ENCODE data around the gene PDE9A.
A peak's percentile ranks its signal among the peaks of the same experiment; 100 is the strongest.

PDE9A gene

DNA sequence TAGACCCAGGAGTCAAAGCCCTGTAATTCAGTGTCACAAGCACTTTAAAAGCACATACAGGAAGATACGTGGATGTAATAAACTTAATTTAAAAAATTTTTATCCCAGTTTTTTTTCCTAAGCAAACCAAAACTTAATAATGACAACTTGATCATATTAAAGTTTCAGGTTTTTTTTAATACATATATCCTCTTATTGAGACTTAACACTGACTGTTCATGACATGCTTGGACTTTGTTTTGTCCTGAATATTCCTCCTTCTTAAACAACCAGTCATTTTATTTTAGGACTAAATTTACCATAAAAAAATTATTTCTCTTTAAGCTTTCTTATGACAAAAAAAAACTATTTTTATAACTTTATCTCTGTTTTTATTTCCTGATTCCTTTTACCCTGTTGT is 161.8 kb downstream of the PDE9A start:
- Histone ChIP-seq H3K27ac (no peak overlapping the region), H3K79me2 (ENCODE audit: insufficient read depth, low read depth) (no peaks in the 10 kb centered on the region), H3K4me3 (IDR thresholded peaks at IDR 0.05; ENCODE audit: insufficient read depth, low read depth, low read length) (no peak overlapping the region), H2AFZ (ENCODE audit: low read depth) (no peak overlapping the region), H3K4me1 (ENCODE audit: low read depth, poor library complexity, severe bottlenecking) (no peaks in the 10 kb centered on the region), H4K20me1 (ENCODE audit: insufficient read depth) (no peaks in the 10 kb centered on the region), H3K9ac (no peak overlapping the region), H3K4me2 (no peak overlapping the region), H3K36me3 (ENCODE audit: insufficient read depth) (no peaks in the 10 kb centered on the region), H3K27me3 (ENCODE audit: insufficient read depth, low read depth) (no peaks in the 10 kb centered on the region)
- TF ChIP-seq CTCF (conservative IDR thresholded peaks at IDR 0.05; ENCODE audit: low read depth, low read length) = no peak

DNA sequence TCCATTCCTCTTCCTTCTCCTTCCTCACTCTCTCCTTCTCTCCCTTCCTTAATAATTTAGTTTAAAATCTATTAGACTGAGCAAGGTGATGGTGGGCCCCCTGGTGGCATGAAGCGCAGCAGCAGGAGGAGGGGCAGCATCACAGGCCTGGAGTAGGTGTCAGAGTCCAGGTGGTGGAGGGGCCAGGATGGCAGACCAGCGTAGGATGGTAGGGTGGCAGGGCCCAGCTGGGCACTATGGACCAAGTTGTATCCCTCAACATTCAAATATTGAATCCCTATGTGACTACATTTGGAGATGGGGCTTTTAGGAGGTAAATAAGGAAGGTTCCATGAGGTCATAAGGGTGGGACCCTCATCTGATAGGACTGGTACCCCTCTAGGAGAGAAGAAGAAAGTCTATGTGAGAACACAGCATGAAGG is 164.9 kb downstream of the PDE9A start:
- no peak overlapping the region for H3K4me2 ChIP-seq
- no peaks in the 10 kb centered on the region for H3K4me1 ChIP-seq (ENCODE audit: low read depth, poor library complexity, severe bottlenecking)
- H4K20me1 ChIP-seq (ENCODE audit: insufficient read depth) = no peaks in the 10 kb centered on the region
- no peak overlapping the region for H3K9ac ChIP-seq
- no peak overlapping the region for H3K4me3 ChIP-seq (IDR thresholded peaks at IDR 0.05; ENCODE audit: insufficient read depth, low read depth, low read length)
- H3K27ac ChIP-seq = no peak overlapping the region
- no peaks in the 10 kb centered on the region for H3K27me3 ChIP-seq (ENCODE audit: insufficient read depth, low read depth)
- no peaks in the 10 kb centered on the region for H3K79me2 ChIP-seq (ENCODE audit: insufficient read depth, low read depth)
- H3K36me3 ChIP-seq (ENCODE audit: insufficient read depth) = no peaks in the 10 kb centered on the region
- peak; percentile 79 for TF ChIP-seq CTCF (conservative IDR thresholded peaks at IDR 0.05; ENCODE audit: low read depth, low read length)
- H2AFZ ChIP-seq (ENCODE audit: low read depth) = no peak overlapping the region

- H4K20me1 ChIP-seq (ENCODE audit: insufficient read depth) = no peaks in the 10 kb centered on the region
- no peaks in the 10 kb centered on the region for H3K27me3 ChIP-seq (ENCODE audit: insufficient read depth, low read depth)
- H3K79me2 ChIP-seq (ENCODE audit: insufficient read depth, low read depth) = no peaks in the 10 kb centered on the region
- no peaks in the 10 kb centered on the region for H3K36me3 ChIP-seq (ENCODE audit: insufficient read depth)
- no peak for TF ChIP-seq CTCF (conservative IDR thresholded peaks at IDR 0.05; ENCODE audit: low read depth, low read length)
- H3K4me3 ChIP-seq (IDR thresholded peaks at IDR 0.05; ENCODE audit: insufficient read depth, low read depth, low read length) = no peak overlapping the region
- H3K9ac ChIP-seq = no peak overlapping the region
- H3K4me1 ChIP-seq (ENCODE audit: low read depth, poor library complexity, severe bottlenecking) = no peaks in the 10 kb centered on the region
- no peak overlapping the region for H3K4me2 ChIP-seq
- H3K27ac ChIP-seq = no peak overlapping the region
- H2AFZ ChIP-seq (ENCODE audit: low read depth) = no peak overlapping the region
These were observed 166.6 kb downstream of the PDE9A start for GRCh38 chr21:42819861-42820615.

- Histone ChIP-seq H2AFZ (ENCODE audit: low read depth) (no peak overlapping the region), H3K9ac (no peak overlapping the region), H3K27ac (no peak overlapping the region), H3K4me3 (IDR thresholded peaks at IDR 0.05; ENCODE audit: insufficient read depth, low read depth, low read length) (no peak overlapping the region), H3K27me3 (ENCODE audit: insufficient read depth, low read depth) (no peaks in the 10 kb centered on the region), H3K79me2 (ENCODE audit: insufficient read depth, low read depth) (no peaks in the 10 kb centered on the region), H3K4me1 (ENCODE audit: low read depth, poor library complexity, severe bottlenecking) (no peaks in the 10 kb centered on the region), H4K20me1 (ENCODE audit: insufficient read depth) (no peaks in the 10 kb centered on the region), H3K4me2 (no peak overlapping the region), H3K36me3 (ENCODE audit: insufficient read depth) (no peaks in the 10 kb centered on the region)
- TF ChIP-seq CTCF (conservative IDR thresholded peaks at IDR 0.05; ENCODE audit: low read depth, low read length) = no peak
These were observed 167.4 kb downstream of the PDE9A start for GRCh38 chr21:42820616-42821465.
